Jurkat, Clone E6-1 (cell line): ENCODE data around the gene UGT2A3. TPM values are rescaled to one million over a fixed set of nuclear protein-coding genes. Genes with fewer than 3 reads are reported as not detected.
"Not testable (repeated sequence)": the region's sequence is repeated elsewhere in the genome, so short reads cannot be mapped to it uniquely, and the experiment has no call there.

Source experiments
- DNase-seq: peaks from one replicate; pipeline ENCODE4 v3.0.0-alpha.2; 2011; ENCODE audit warnings: low read depth, low spot score
- H3K4me3 ChIP-seq: 2 replicates; pipeline ENCODE4 v1.5.1; 2011; ENCODE audit warnings: mild to moderate bottlenecking, low read length, control low read depth, moderate library complexity
- polyA plus RNA-seq: library from polyadenylated mRNA; unstranded; fragments of >200 nt; gene quantifications from one replicate; pipeline ENCODE4 v1.2.1, GENCODE V29; 2012; ENCODE audit warnings: missing spikeins; ENCODE audit not compliant: insufficient read length, insufficient read depth

The UGT2A3 gene
- not detected for polyA plus RNA-seq

DNA sequence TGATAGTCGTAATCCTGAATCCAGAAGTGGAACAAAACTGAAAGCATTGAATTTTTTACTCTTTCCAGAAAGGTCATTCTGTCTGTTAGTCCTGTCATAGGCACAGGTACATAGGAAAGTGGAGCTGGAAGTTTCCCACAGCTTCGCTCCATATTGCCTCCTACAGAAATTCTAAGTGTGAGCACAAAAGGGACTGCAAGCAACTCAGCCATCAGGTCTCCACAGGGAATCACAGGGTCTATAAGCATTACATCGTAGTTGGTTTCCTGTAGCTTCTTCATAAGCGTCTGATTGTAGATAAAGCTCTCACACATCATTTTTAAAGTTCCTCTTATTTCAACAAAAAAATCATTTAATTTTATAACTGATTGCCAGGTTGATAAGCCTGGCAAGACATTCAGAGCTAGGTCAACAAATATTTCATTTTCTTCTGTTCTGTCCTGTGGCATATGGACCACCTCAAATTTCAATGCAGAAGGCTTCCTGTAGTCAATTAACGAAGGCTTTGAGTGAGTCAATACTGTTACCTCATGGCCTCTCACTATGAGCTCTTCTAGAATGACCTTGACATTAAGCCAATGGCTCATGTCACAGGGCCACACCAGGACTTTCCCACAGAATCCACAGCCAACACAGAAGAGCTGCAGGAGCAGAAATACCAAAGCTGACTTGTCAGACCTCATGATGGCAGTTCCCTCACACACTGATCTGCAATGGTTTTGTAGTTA is at the start of gene UGT2A3:
Gene UGT2A3 (minus strand): TSS at position 727 of the 728 bp plus-strand sequence. CDS start 44 bp downstream, at position 683.
- H3K4me3 ChIP-seq = no peak within 1 kb of the TSS
- DNase-seq = no peak

DNA sequence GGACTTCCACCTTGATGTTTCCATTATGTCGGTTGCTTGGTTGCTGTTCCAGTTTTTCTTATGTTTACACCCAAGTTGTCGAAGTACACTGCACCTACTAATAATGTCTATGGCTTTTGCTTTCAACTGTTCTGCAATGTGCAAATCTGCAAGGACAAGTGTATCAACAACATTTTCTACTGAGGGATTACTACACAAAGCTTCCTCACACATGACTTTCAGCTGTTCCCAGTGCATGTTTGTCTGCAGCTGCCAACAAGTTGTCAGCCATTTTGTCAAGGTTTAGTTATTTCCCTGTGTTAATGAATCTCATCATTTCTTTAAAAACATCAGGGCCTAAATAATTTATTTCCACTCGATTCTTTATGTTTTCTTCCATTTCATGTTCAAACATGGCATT is 45.4 kb upstream of the UGT2A3 start:
- no peak for DNase-seq
- no peak overlapping the region for H3K4me3 ChIP-seq

DNA sequence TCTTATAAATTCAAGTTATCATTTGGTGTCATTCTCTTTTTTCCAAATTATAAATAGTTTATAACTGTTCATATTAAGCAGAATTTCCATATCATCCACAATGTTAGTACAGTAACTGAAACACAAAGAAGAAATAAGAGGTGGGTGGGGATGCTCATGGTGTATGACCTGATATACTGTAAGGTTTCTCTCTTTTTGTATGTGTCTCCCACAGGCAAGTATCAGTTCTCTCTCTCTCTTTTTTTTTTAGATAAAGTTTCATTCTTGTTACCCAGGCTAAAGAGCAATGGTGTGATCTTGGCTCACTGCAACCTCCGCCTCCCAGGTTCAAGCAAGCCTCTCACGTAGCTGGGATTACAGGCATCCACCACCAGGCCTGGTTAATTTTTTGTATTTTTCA is 43.7 kb upstream of the UGT2A3 start:
- no peak overlapping the region for H3K4me3 ChIP-seq
- DNase-seq = no peak

DNA sequence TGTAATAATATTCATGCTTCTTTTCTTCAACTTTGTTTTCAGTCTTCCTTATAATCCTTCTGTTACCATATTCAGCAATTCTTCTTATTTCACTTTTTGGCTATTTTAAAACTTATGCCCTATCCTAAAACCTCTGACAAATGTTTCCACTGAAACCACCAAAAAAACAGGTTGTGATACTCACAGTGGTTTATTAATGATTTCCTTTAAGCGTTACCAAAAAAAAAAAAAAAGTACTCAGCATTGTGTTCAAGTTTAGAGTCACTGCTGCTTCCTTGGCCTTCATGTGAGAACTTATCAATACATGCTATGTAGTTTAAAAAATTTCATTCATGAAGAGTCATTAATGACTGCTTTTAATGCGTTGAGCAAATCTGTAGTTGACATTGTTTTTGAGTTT is 35.4 kb upstream of the UGT2A3 start:
- DNase-seq = no peak

DNA sequence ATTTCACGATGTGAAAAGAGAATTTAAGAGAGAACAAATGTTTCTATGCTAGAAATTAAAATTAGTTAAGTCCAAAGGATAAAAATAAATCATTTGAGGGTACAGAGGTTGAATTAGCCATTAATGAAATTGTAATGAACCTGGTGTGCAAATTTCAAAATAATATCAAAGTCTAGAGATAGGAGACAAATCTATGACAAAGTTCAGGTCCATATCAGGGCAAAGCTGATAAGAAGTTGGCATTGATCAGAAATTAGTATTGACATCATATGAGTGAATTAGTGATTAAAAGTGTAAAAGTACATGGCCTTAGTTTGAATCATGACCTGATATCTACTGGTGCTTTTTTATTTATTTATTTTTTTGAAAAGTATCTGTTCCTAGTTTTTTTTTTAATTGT is 33.8 kb upstream of the UGT2A3 start:
- no peak for DNase-seq
- H3K4me3 ChIP-seq = no peak overlapping the region

More for the DNA sequence above, 35.4 kb upstream of the UGT2A3 start:
- no peak overlapping the region for H3K4me3 ChIP-seq

DNA sequence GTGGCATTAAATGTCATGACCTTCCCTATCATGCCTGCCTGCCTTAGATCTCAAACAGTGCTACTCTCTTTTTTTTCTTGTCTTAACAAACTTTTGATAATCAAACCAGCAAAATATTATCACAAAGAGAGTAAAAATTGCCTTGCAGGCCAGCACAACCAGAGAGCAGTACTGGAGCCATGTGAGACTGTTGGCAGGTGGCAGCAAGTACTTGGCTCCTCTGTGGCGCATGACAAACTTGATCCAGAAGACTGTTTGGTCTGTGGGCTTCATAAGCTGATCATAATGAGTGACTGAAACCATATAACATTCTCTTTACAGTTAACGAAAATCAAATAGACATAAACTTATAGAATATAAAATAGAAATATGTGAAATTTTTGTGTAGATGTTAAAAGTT is 33.3 kb upstream of the UGT2A3 start:
- no peak for DNase-seq
- no peak overlapping the region for H3K4me3 ChIP-seq

DNA sequence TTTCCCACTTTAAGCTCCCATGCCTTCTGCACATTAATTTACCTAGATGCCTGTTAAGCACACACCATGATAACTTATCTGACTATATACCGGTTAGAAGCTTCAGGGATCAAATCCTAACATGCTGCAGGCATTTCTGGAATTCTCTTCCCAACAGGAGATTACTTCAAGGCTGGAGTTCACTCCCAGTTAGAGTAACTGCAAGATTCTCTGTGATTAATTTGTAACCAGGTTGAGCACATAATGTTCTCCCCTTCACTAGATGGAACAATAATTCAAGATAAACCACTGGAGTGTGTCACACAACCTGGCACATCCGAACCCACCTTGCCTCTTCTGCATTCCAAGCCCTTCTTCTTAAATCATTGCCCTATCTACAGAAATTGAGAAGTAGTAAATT is 11.8 kb upstream of the UGT2A3 start:
- H3K4me3 ChIP-seq = no peak overlapping the region
- no peak for DNase-seq

DNA sequence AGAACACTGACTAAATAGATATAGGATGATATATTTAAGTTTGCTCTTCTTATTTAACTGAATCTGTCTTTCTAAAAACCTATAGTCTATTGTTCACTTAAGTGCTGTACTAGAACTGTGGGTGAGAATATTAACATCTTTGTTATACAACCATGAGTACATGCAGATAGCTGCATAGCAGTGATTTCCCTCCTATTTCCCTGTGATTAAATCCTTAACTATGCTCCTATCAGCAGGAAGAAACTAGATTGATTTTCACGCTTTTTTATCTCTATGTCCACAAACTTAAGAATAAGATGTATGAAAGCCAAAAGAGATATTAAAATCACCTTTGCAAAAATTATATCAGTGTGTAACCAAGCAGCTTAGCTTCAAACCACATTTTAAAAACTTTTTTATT is 11.3 kb upstream of the UGT2A3 start:
- DNase-seq = no peak
- no peak overlapping the region for H3K4me3 ChIP-seq

DNA sequence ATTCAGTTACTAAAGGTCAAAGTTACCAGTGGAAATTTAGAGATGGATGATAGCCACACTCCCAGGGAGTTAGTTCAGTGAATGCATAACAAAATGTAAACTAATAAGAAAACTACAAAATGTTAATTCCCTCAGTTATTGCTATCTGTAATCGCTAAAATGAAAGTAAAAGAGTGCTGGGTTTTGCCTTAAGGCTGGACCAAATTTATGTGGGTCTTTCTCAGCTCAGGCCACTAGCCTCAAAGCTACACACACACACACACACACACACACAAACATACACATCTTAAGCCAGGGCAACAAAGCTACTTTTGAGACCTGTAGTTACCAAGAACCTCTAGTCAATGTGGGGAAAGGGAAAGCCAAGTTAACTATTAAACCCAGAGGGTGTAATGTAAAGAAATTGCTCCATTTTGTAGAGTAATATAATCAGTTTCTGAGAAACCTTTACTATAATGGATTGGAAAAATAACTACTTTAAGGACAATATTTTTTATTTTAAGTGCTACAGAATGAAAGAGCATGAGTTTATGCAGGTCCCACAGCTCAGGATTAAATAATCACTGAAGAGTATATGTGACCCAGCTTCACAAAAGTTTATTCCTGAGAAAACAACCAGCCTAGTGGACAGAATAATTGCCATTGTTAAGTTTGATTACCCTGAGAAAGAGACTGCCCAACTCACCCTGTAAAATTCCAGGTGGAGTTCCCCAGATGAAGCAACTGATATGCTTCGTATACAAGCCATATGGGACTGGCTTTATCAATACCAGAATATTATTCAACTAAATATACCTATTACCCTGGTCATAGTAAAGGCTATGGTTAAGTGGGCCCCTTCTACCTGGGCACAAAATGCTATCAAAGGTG is 8.9 kb upstream of the UGT2A3 start:
- no peak for DNase-seq
- H3K4me3 ChIP-seq = no peak overlapping the region

DNA sequence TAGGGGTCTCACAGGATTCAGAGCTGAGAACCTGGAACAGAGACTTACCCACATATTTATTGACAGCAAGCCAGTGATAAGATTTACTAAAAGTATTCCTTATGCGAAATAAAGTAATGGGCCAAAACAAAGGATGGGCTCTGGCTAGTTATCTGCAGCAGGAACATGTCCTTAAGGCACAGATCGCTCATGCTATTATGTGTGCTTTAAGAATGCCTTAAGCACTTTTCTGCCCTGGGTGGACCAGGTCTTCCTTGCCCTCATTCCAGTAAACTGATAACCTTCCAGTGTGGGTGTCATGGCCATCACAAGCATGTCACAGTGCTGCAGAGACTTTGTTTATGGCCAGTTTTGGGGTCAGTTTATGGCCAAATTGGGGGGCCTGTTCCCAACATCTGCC is 7.5 kb upstream of the UGT2A3 start:
- not testable (repeated sequence) for DNase-seq

DNA sequence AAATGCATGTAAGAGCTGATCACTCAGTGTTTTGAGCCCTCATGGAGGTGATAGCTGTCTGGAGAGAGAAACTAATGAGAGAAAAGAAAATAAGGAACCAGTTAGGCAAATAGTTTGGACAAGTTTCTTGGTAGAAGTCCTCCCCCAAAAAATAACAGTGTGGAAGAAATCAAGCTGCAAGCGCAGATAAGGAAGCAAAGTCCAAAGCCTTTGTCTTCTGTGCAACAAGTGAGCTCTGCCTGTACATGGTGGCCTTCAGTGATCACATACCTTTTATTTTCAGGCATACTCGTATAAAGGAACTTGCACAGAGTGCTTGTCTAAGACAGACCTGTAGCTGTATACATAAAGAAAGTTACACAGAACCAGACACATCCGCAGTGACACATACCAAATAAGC is 2.5 kb upstream of the UGT2A3 start:
- no peak for DNase-seq
- H3K4me3 ChIP-seq = no peak overlapping the region

More for the DNA sequence above, 7.5 kb upstream of the UGT2A3 start:
- not testable (repeated sequence) for H3K4me3 ChIP-seq

DNA sequence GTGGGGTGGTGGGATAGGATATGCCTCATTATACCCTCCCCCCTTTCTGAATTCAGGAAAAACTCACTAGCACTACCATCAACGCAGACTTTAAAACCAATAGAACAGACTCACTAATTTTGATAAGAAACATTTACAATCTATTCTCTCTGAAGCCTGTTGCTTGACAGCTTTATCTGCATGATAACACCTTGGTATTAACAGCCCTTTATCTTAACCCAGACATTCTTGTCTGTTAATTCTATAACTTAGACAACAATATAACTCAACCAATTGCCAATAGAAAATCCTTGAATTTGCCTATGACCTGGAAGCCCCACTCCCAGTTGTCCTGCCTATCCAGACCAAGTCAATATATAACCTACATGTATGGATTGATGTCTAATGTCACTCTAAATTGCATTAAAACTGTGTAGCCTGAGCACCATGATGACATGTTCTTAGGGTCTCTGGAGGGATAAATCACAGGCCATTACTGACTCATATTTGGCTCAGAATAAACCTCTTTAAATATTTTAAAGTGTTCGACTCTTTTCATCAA is 1.5 kb upstream of the UGT2A3 start:
- no peak for DNase-seq

DNA sequence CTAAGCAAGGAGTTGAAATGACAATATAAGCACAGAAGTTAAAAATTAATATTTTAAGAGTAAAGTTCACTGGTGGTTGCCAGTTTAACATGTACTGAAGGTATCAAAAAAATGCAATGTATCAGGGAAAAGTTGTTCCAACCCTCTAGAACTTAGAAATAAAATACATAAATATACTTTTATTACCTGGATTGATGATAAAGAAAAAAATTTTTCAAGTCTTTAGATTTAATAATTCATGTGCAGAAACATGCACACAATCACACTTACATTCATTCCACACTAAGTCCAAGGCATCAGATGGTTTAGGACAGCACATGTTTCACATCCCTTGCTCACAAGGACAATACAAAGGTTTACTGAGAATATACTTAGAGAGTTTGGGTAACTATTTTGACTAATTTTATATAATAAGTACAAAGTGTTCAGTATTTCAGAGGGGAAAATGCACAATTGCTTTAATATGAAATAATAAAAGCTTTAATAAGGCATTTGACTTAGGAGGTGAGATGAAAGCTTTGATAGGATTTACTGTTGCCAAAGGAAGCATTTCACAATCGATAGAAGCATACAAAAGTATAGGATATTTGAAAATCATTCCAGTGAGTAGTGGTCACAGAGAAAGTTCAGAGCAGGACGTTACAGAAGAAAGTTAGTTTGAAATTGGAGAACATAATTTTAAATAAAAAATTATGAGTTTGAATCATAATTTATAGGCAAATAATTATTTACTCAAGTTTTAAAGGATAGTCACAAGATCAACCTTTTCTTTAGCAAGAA is 392 bp upstream of the UGT2A3 start:
- no peak for DNase-seq
- no peak overlapping the region for H3K4me3 ChIP-seq

More for the DNA sequence above, 1.5 kb upstream of the UGT2A3 start:
- no peak overlapping the region for H3K4me3 ChIP-seq

DNA sequence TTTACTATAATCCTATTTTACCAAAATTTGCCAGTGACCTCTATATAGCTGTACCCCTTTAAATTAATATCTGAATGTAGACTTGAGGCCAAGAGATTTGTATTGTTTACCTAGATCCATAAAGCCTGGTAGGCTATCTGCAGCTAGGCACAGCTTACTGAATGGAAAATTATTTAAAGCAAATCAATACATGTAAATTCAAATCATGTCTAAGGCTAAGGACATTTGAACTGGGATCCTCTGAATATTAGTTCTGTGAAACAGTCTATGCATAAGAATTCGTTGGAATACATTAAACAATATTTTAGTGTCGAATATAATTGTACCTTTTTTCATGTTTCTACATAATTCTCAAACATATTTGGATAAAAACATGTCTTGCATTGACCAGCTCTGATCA is 1.6 kb downstream of the UGT2A3 start:
- H3K4me3 ChIP-seq = no peak overlapping the region
- DNase-seq = no peak

DNA sequence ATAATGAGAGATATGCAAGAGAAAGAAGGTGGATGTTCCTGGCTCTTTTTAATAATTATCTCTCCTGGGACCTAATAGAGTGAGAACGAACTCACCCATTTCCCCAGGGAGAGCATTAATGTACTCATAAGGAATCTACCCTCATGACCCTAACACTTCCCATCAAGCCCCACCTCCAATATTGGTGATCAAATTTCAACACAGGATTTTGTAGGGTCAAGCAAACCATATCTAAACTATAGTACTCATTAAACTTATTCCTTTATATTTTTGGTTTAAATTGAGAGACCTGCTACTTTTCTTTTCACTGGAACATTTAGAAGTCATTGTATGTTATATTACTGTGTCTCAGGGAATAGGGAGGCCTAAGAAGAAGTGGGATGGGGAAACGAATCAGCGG is 2.6 kb downstream of the UGT2A3 start:
- H3K4me3 ChIP-seq = no peak overlapping the region
- no peak for DNase-seq

DNA sequence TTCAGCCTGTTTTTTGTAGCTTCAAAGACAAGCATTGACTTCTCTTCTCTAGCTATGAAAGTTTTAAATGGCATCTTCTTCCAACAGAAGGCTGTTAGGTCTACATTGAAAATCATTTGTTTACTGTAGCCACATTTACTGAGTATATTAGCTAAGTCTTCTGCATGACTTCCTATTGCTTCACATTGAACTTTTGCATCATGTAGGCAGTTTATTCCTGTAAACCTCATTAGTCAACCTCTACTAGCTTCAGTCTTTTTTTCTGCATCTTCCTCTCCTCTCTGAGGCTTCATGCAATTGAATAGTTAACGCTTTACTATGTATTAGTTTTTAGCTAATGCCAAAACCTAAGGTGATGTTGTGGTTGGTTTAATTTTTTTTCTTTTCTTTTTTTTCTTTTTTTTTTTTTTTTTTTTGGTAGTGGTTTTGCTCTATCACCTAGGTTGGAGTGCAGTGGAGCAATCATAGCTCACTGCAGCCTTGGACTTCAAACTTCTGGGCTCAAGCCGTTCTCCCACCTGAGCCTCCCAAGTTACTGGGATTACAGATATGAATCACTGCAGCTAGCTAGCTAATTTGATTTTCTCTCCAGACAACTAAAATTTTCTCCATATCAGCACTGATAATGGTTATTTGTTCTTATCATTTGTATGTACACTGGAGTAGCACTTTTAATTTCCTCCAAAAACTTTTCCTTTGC is 3.4 kb downstream of the UGT2A3 start:
- no peak for DNase-seq
- H3K4me3 ChIP-seq = no peak overlapping the region

DNA sequence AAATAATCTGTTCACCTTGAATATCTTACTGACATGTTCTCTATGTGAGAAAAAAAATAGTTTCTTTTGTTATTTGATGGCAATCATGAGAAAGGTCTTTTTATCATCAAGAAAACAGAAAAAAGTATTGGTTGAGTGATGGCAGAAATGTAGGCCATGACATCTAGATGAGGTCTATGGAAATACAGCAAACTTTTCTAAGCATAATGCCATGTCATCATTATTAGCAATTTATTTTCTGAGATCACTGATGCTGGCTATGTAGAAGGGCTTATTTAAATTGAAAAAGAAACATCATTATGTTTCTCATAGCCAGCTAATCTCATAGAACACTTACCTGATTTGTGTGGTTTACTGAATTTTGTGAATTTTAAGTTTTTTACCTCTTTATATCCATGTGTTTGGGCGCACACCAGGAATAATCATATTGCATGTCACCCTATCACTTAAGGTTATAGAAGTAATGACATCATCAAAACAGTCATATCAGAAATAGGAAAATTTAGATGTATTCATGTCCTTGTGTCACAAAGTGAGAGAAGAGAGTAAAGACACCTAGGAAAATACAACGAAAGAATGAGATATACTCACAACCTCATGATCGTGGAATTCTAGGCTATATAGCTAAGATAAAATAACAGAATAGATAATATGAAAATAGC is 22.4 kb downstream of the UGT2A3 start:
- no peak for DNase-seq
- no peak overlapping the region for H3K4me3 ChIP-seq

DNA sequence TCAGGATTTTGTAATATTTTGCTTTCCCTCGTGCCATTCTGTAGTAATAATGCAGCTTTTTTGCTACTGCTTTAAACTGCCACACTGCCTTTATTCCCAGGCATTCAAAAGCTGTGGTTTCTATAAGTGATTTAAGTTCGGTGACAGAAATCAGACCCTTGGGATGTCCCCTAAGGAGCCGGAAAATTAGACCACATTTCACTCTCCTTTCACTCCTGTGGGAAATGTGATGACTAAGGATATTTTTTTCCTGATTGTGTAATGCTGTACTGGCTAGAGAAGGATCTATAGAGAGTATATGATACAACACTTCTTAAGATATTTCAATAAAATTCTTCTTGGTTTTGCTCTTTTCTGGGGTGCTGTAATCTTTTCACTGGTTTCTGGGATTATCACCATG is 24.4 kb downstream of the UGT2A3 start:
- no peak overlapping the region for H3K4me3 ChIP-seq
- no peak for DNase-seq
